Stimulated activated CD8-positive, alpha-beta memory T cell treated with anti-CD3 and anti-CD28 coated beads, Interleukin-15, amount 100 ng/mL, for 4 hours (primary cell): ENCODE data around the gene CFAP251.
A peak's percentile ranks its signal among the peaks of the same experiment; 100 is the strongest.
"Not testable (repeated sequence)": the region's sequence is repeated elsewhere in the genome, so short reads cannot be mapped to it uniquely, and the experiment has no call there.

Source experiments
- DNase-seq, 2 donors: peaks; one replicate each; pipeline ENCODE4 v3.0.0-alpha.2; 2020; ENCODE audit warnings: low read depth in 2 of 2

The CFAP251 gene

GRCh38 chr12:121976950-121977349, 58.6 kb downstream of the CFAP251 start:
- no peak for DNase-seq

- DNase-seq: no peak
Measured at GRCh38 chr12:121980191-121980891, 61.9 kb downstream of the CFAP251 start.

GRCh38 chr12:121980892-121981272, 62.5 kb downstream of the CFAP251 start:
- no peak for DNase-seq

- no peak for DNase-seq
Measured at GRCh38 chr12:121981456-121981855, 63.1 kb downstream of the CFAP251 start.

GRCh38 chr12:121982950-121983349, 64.6 kb downstream of the CFAP251 start:
- no peak for DNase-seq

- no peak for DNase-seq
Measured at GRCh38 chr12:121983536-121984210, 65.3 kb downstream of the CFAP251 start.

- no peak for DNase-seq
Measured at GRCh38 chr12:121986489-121987245, 68.3 kb downstream of the CFAP251 start.

- not testable (repeated sequence) for DNase-seq
Measured at GRCh38 chr12:121988519-121988918, 70.1 kb downstream of the CFAP251 start.

GRCh38 chr12:121989276-121990113, 71.1 kb downstream of the CFAP251 start:
- DNase-seq: no peak

GRCh38 chr12:121990114-121990647, 71.8 kb downstream of the CFAP251 start:
- DNase-seq: no peak

GRCh38 chr12:121990692-121991603, 72.6 kb downstream of the CFAP251 start:
- no peak for DNase-seq

- DNase-seq: peak; percentile 15 to 18
Measured at GRCh38 chr12:121992059-121992879, 73.9 kb downstream of the CFAP251 start.

GRCh38 chr12:121996050-121996944, 77.9 kb downstream of the CFAP251 start:
- no peak for DNase-seq

- no peak for DNase-seq
Measured at GRCh38 chr12:121996945-121997612, 78.7 kb downstream of the CFAP251 start.

- DNase-seq: no peak
Measured at GRCh38 chr12:122001466-122002209, 83.2 kb downstream of the CFAP251 start.

GRCh38 chr12:122003651-122004611, 85.5 kb downstream of the CFAP251 start:
- no peak for DNase-seq
